ENCODE measurements around the gene AKNA.

- no peak for TF ChIP-seq CTCF (IDR thresholded peaks at IDR 0.05)
- no peak for TF ChIP-seq SIN3A (IDR thresholded peaks at IDR 0.05; ENCODE audit: borderline replicate concordance, insufficient read depth, low read depth, low read length)
- no peak for TF ChIP-seq REST (IDR thresholded peaks at IDR 0.05; ENCODE audit: insufficient read depth in 1 of 2, low read depth in 2 of 2, low read length in 1 of 2)
- TF ChIP-seq POLR2AphosphoS5 (IDR thresholded peaks at IDR 0.05; ENCODE audit: low read depth, low read length), result no peak
- no peak for TF ChIP-seq TCF7L2 (IDR thresholded peaks at IDR 0.05; ENCODE audit: low read depth, low read length)
Measured at GRCh38 chr9:114433086-114433485, 45.3 kb upstream of the AKNA start.
